Glutamatergic neuron (in vitro differentiated cells): Measurements from ENCODE around the gene ATP8B4. TPM values are rescaled to one million over a fixed set of nuclear protein-coding genes. Genes with fewer than 3 reads are reported as not detected.

Source experiments
- DNase-seq: peaks from one replicate; pipeline ENCODE4 v3.0.0; 2022
- H3K27ac Mint-ChIP-seq: one replicate; pipeline ENCODE4 v1.8.0; 2020; ENCODE audit warnings: mild to moderate bottlenecking, mixed read lengths, inconsistent platforms; ENCODE audit not compliant: unreplicated experiment
- H3K27me3 Mint-ChIP-seq: one replicate; pipeline ENCODE4 v1.8.0; 2020; ENCODE audit warnings: mild to moderate bottlenecking, moderate library complexity, mixed read lengths, inconsistent platforms; ENCODE audit not compliant: unreplicated experiment
- H3K36me3 Mint-ChIP-seq: one replicate; pipeline ENCODE4 v1.8.0; 2020; ENCODE audit warnings: mild to moderate bottlenecking, mixed read lengths, inconsistent platforms; ENCODE audit not compliant: unreplicated experiment
- H3K4me1 Mint-ChIP-seq: one replicate; pipeline ENCODE4 v1.8.0; 2020; ENCODE audit warnings: mild to moderate bottlenecking, low read depth, mixed read lengths, inconsistent platforms; ENCODE audit not compliant: unreplicated experiment
- H3K4me3 Mint-ChIP-seq: one replicate; pipeline ENCODE4 v1.8.0; 2020; ENCODE audit warnings: mild to moderate bottlenecking, mixed read lengths, inconsistent platforms; ENCODE audit not compliant: unreplicated experiment
- H3K9me3 Mint-ChIP-seq: one replicate; pipeline ENCODE4 v1.8.0; 2020; ENCODE audit warnings: mild to moderate bottlenecking, moderate library complexity, mixed read lengths, inconsistent platforms; ENCODE audit not compliant: unreplicated experiment
- total RNA-seq: library from RNA; stranded (reverse); fragmentation: NEBNext Ultra II Directional; extraction: Animal tissue kit (Norgen Biotek cat#: 25700); gene quantifications from one replicate; pipeline ENCODE4 v1.2.1, GENCODE V29; 2021; ENCODE audit not compliant: unreplicated experiment
- TF ChIP-seq, protein P1 (sequence below): fragments of 200-600 bp; sonication (generic); IDR thresholded peaks from one replicate; pipeline ENCODE4 v1.5.0; 2021; ENCODE audit not compliant: partially characterized antibody, unreplicated experiment

The ATP8B4 gene
- total RNA-seq, 1 donor from 2014 or later: not detected

DNA sequence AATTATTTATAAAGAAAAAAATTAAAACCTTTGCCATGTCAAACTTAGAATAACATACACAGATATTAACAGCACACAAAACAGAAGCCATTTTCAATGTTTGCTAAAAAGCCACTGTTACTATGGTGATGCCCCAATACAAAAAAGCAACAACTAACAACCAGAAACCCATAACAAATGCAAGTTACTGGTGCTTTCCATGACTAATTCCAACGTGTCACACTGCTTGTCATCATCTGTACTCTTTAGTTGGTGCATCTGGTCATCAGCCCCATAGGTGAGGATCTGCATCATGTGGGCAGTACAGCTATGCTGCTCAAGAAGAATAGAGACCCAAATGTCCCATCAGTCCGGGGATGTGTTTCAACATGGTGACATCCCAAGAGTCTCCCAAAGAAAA lies 52.8 kb downstream of the ATP8B4 start:
- Mint-ChIP-seq H3K4me1 (peaks cover 8% of the 10 kb centered on the region), H3K9me3 (peaks cover 1% of the 10 kb centered on the region), H3K4me3 (no peak overlapping the region), H3K27ac (no peak overlapping the region), H3K36me3 (no peaks in the 10 kb centered on the region), H3K27me3 (no peaks in the 10 kb centered on the region)
- TF ChIP-seq, protein P1, sequence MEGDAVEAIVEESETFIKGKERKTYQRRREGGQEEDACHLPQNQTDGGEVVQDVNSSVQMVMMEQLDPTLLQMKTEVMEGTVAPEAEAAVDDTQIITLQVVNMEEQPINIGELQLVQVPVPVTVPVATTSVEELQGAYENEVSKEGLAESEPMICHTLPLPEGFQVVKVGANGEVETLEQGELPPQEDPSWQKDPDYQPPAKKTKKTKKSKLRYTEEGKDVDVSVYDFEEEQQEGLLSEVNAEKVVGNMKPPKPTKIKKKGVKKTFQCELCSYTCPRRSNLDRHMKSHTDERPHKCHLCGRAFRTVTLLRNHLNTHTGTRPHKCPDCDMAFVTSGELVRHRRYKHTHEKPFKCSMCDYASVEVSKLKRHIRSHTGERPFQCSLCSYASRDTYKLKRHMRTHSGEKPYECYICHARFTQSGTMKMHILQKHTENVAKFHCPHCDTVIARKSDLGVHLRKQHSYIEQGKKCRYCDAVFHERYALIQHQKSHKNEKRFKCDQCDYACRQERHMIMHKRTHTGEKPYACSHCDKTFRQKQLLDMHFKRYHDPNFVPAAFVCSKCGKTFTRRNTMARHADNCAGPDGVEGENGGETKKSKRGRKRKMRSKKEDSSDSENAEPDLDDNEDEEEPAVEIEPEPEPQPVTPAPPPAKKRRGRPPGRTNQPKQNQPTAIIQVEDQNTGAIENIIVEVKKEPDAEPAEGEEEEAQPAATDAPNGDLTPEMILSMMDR: no peak
- no peak for DNase-seq

DNA sequence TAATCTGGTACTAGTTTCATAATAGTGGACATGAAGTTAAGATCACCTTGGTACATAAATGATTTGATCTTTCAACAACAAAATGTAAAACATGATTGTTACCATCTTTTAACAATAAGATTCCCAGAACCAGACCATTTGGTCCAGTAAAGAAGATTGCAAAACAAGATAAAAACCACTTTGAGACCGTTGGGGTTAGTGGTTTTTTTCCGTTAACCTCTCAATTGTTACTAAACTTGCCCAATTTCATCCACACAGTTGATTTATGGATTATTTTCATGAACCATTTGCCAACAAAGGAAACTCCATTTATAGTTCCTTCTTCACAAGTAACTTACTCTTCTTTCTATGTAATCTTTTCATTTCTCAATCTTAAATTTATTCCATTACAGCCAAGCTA lies 53.8 kb downstream of the ATP8B4 start:
- H3K27me3 Mint-ChIP-seq: no peaks in the 10 kb centered on the region
- no peak overlapping the region for H3K27ac Mint-ChIP-seq
- peaks cover 1% of the 10 kb centered on the region for H3K9me3 Mint-ChIP-seq
- TF ChIP-seq, protein P1: no peak
- no peaks in the 10 kb centered on the region for H3K36me3 Mint-ChIP-seq
- H3K4me3 Mint-ChIP-seq: no peak overlapping the region
- no peak for DNase-seq
- peaks cover 5% of the 10 kb centered on the region for H3K4me1 Mint-ChIP-seq

DNA sequence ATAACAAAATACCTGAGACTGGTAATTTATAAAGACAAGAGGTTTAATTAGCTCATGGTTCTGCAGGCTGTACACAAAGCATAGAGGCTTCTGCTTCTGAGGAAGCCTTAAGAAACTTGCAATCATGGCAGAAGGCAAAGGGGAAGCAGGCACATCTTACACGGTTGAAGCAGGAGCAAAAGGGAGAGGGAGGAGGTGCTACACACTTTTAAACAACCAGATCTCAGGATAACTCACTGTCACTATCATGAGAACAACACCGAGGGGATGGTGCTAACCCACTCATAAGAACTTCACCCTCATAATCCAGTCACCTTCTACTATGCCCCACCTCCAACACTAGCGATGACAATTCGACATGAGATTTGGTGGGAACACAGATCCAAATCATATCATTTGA lies 54.4 kb downstream of the ATP8B4 start:
- Mint-ChIP-seq H3K27me3 (no peaks in the 10 kb centered on the region), H3K4me3 (no peak overlapping the region), H3K27ac (no peak overlapping the region), H3K36me3 (no peaks in the 10 kb centered on the region), H3K4me1 (peaks cover 5% of the 10 kb centered on the region), H3K9me3 (peaks cover 1% of the 10 kb centered on the region)
- TF ChIP-seq, protein P1: no peak
- DNase-seq: no peak

DNA sequence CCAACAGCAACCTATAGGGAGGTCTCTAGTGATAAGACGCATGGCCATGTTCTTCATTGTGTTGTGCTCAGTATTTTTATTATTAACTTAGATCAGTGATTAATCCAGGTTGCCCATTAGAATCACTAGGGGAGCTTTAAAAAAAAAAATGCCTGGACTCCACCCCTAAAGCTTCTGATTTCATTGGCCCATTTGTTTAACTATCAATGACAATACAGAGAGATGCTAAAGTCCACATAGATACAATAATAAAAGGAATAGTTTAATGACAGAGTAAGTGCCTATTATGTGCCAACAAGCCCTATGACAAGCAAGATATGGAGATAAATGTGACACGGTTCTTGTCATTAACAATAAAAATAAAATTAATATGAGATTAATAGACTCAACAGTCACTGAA lies 55.8 kb downstream of the ATP8B4 start:
- no peaks in the 10 kb centered on the region for H3K36me3 Mint-ChIP-seq
- no peak overlapping the region for H3K4me3 Mint-ChIP-seq
- H3K4me1 Mint-ChIP-seq: peaks cover 5% of the 10 kb centered on the region
- peaks cover 1% of the 10 kb centered on the region for H3K9me3 Mint-ChIP-seq
- no peaks in the 10 kb centered on the region for H3K27me3 Mint-ChIP-seq
- DNase-seq: no peak
- no peak overlapping the region for H3K27ac Mint-ChIP-seq
- TF ChIP-seq, protein P1: no peak

DNA sequence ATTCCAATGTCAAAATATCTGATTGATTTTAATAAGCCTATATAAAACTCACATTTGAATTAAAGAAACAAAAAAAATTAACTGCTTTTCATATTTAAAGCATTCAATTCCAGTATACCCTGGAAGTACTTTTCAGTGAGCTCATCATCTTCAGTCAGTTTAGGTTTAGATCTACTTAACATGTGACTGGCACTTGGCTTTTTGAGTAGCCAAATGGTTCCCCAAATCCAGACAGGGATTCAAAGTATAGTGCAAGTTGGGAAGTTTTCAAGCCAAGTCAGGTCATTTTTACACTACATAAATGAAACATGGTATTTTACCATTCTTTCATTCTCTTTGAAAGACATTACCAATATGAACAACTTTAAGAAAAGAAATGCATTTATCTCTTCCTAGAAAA lies 57.5 kb downstream of the ATP8B4 start:
- no peak overlapping the region for H3K27ac Mint-ChIP-seq
- H3K27me3 Mint-ChIP-seq: no peaks in the 10 kb centered on the region
- no peak for DNase-seq
- no peaks in the 10 kb centered on the region for H3K36me3 Mint-ChIP-seq
- H3K4me1 Mint-ChIP-seq: peaks cover 2% of the 10 kb centered on the region
- peaks cover 1% of the 10 kb centered on the region for H3K9me3 Mint-ChIP-seq
- no peak overlapping the region for H3K4me3 Mint-ChIP-seq
- TF ChIP-seq, protein P1: no peak
